Endothelial cell of umbilical vein (primary cell): Measurements from ENCODE around the gene CAPG. TPM values are rescaled to one million over a fixed set of nuclear protein-coding genes. Genes with fewer than 3 reads are reported as not detected.

ENCODE experiments used
- BruUV-seq: library from RNA; stranded (reverse); fragments of 400-500 nt; replicated peaks from 2 replicates; lab custom pipeline; 2021; lab: Mats Ljungman, UMichigan
- CTCF ChIA-PET: fragments of 300-600, 350-600 bp; sonication (Branson Sonifier 250); formaldehyde crosslinking; loops from one replicate; lab custom pipeline; 2021; ENCODE audit warnings: antibody characterized with exemption, inconsistent platforms; lab: Charles Lee
- POLR2A ChIA-PET: fragments of 300-600, 350-600 bp; sonication (Branson Sonifier 250); formaldehyde crosslinking; loops from one replicate; lab custom pipeline; 2021; ENCODE audit warnings: antibody characterized with exemption, inconsistent platforms; lab: Charles Lee
- DNase-seq: peaks from one replicate; pipeline ENCODE4 v3.0.0-alpha.2; 2011; ENCODE audit warnings: low read depth, low spot score
- FAIRE-seq: peaks from 2 replicates; lab custom pipeline; 2011; peaks lifted over from hg19 to GRCh38; lab: Jason Lieb, UNC
- H2AFZ ChIP-seq: 2 replicates; pipeline ENCODE4 v1.6.0; 2012; ENCODE audit warnings: low read depth, low read length, control low read depth, inconsistent platforms
- H3K27ac ChIP-seq: 2 replicates; pipeline ENCODE4 v1.5.1; 2011; ENCODE audit warnings: low read depth, mild to moderate bottlenecking, control low read depth, low read length, moderate library complexity; ENCODE audit not compliant: insufficient read depth
- H3K27me3 ChIP-seq, 2 experiments: 2 replicates each; pipeline versions ENCODE4 v1.6.0 to v1.6.1; 2011; ENCODE audit warnings: low read length in 2 of 2, mixed read lengths in 1 of 2; ENCODE audit not compliant: control insufficient read depth in 2 of 2, insufficient read depth in 2 of 2
- H3K36me3 ChIP-seq, 2 experiments: 2 replicates in 1 of 2; 3 replicates in 1 of 2; pipeline ENCODE4 v1.5.1; 2011; ENCODE audit warnings: low read length in 2 of 2, mild to moderate bottlenecking in 1 of 2, moderate library complexity in 1 of 2; ENCODE audit not compliant: control insufficient read depth in 2 of 2, insufficient read depth in 2 of 2; ENCODE audit errors: extremely low read depth in 1 of 2
- H3K4me1 ChIP-seq: 3 replicates; pipeline ENCODE4 v1.5.1; 2011; ENCODE audit warnings: mild to moderate bottlenecking, low read length; ENCODE audit not compliant: control insufficient read depth, insufficient read depth; ENCODE audit errors: extremely low read depth
- H3K4me2 ChIP-seq: 2 replicates; pipeline ENCODE4 v1.6.1; 2011; ENCODE audit warnings: low read length, control low read depth, mixed read lengths; ENCODE audit not compliant: insufficient read depth
- H3K4me3 ChIP-seq, 3 experiments: fragments of 200-600 bp in 1 of 3; sonication (generic), shearing (Covaris generic) in 1 of 3; replicated peaks in 1 of 3; 2 replicates each; pipeline ENCODE4 v1.5.1; 2011 to 2016; ENCODE audit warnings: control low read depth in 3 of 3, low read length in 3 of 3, mild to moderate bottlenecking in 2 of 3, inconsistent platforms in 1 of 3, low read depth in 1 of 3, moderate library complexity in 1 of 3; ENCODE audit not compliant: insufficient read depth in 1 of 3
- H3K79me2 ChIP-seq: 2 replicates; pipeline ENCODE4 v1.6.0; 2012; ENCODE audit warnings: low read length, inconsistent platforms; ENCODE audit not compliant: control insufficient read depth, insufficient read depth
- H3K9ac ChIP-seq: replicated peaks from 2 replicates; pipeline ENCODE3; 2011; ENCODE audit warnings: low read length, control low read depth; ENCODE audit not compliant: insufficient read depth; ENCODE audit errors: extremely low read depth
- H3K9me1 ChIP-seq: replicated peaks from 3 replicates; pipeline ENCODE4 v1.6.0; 2011; ENCODE audit warnings: mild to moderate bottlenecking, low read length; ENCODE audit not compliant: control insufficient read depth, insufficient read depth; ENCODE audit errors: extremely low read depth
- H3K9me3 ChIP-seq: replicated peaks from 2 replicates; pipeline ENCODE4 v1.5.1; 2012; ENCODE audit warnings: low read length, inconsistent platforms; ENCODE audit not compliant: control insufficient read depth, insufficient read depth
- H4K20me1 ChIP-seq: replicated peaks from 2 replicates; pipeline ENCODE3; 2011; ENCODE audit warnings: mild to moderate bottlenecking, low read length; ENCODE audit not compliant: control insufficient read depth, insufficient read depth; ENCODE audit errors: extremely low read depth
- EZH2 ChIP-seq: IDR thresholded peaks from 2 replicates; pipeline ENCODE4 v1.6.1; 2012; ENCODE audit warnings: borderline replicate concordance, low read depth, mild to moderate bottlenecking, moderate library complexity, low read length, inconsistent platforms; ENCODE audit not compliant: severe bottlenecking
- FOS ChIP-seq: IDR thresholded peaks from 2 replicates; pipeline ENCODE4 v1.6.1; 2011; ENCODE audit warnings: mild to moderate bottlenecking, low read length, moderate library complexity, borderline replicate concordance; ENCODE audit not compliant: insufficient read depth
- GATA2 ChIP-seq: IDR thresholded peaks from 2 replicates; pipeline ENCODE4 v1.7.0; 2011; ENCODE audit warnings: low read depth, mild to moderate bottlenecking, moderate library complexity, mixed read lengths, low read length; ENCODE audit not compliant: insufficient read length, insufficient read depth
- JUN ChIP-seq: IDR thresholded peaks from 2 replicates; pipeline ENCODE4 v1.6.1; 2011; ENCODE audit warnings: borderline replicate concordance, low read depth; ENCODE audit not compliant: insufficient read length, insufficient read depth
- MAX ChIP-seq: IDR thresholded peaks from 2 replicates; pipeline ENCODE4 v1.6.1; 2011; ENCODE audit not compliant: insufficient read depth, insufficient read length
- MYC ChIP-seq: IDR thresholded peaks from one replicate; pipeline ENCODE4 v1.6.1; 2011; ENCODE audit warnings: mild to moderate bottlenecking, low read depth, low read length
- POLR2A ChIP-seq: IDR thresholded peaks from 2 replicates; pipeline ENCODE4 v1.6.1; 2012; ENCODE audit warnings: low read depth, mild to moderate bottlenecking, control low read depth, low read length
- POLR2AphosphoS5 ChIP-seq: IDR thresholded peaks from 2 replicates; pipeline ENCODE4 v1.6.1; 2012; ENCODE audit warnings: low read depth, mild to moderate bottlenecking, control low read depth, low read length, moderate library complexity; ENCODE audit not compliant: insufficient read depth
- dilution Hi-C: fragments of 300-500 bp; cut with MboI; formaldehyde crosslinking; loops from one replicate; pipeline ENCODE4 v1.15.0; 2019; ENCODE audit warnings: low sequenced_read_pairs; ENCODE audit not compliant: extremely low pct_ligation_motif_present
- intact Hi-C: fragments of 100-400 bp; cut with micrococcal nuclease; formaldehyde crosslinking; loops from one replicate; pipeline ENCODE4 v1.10.0; 2022
- polyA plus RNA-seq, 4 experiments: library from polyadenylated mRNA; depleted of rRNA in 3 of 4; stranded (reverse) in 3 of 4; unstranded in 1 of 4; fragments of >200 nt; gene quantifications; 2 replicates each; pipeline versions ENCODE4 v1.2.1 to v1.2.3, GENCODE V29; 2011 to 2012; ENCODE audit warnings: missing spikeins in 1 of 4
- total RNA-seq: library from RNA; stranded (reverse); gene quantifications from 2 replicates; pipeline ENCODE4 v1.2.3, GENCODE V29; 2021
- TF ChIP-seq, protein P1 (sequence below), 2 donors: IDR thresholded peaks; 1 replicate in 1 of 2; 2 replicates in 1 of 2; pipeline ENCODE4 v1.5.1; 2011; ENCODE audit warnings: low read length in 2 of 2, mild to moderate bottlenecking in 2 of 2, moderate library complexity in 2 of 2, control low read depth in 1 of 2, inconsistent platforms in 1 of 2, low read depth in 1 of 2; ENCODE audit not compliant: insufficient read depth in 1 of 2; ENCODE audit errors: extremely low read depth in 1 of 2

CAPG gene
- total and polyA plus RNA-seq, 2 donors (not counting 3 experiments of a cell fraction or from before 2014, with no cell fraction given) = 107 to 115 TPM

DNA sequence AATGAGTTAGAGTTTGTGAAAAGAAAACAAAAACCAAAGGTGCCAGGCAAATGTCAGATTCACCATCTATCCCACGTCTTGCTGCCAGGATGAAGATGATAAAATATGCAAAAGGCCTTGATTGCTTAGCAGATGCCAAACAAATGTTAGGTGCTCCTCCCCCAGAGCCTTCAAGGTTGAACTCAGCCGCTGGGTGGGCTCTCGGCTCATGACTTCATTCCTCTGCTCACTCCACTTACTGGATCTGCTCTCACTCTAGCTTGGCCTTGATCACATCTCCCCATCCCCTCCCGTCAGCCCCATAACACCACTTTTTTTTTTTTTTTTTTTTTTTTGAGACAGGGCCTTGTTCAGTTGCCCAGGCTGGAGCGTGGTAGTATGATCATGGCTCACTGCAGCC, 46.9 kb upstream of the CAPG start:
- no peaks in the 10 kb centered on the region for H4K20me1 ChIP-seq
- no peaks in the 10 kb centered on the region for H3K79me2 ChIP-seq
- H3K4me3 ChIP-seq = no peak overlapping the region
- no peaks in the 10 kb centered on the region for H3K9me3 ChIP-seq
- no peak for FAIRE-seq
- DNase-seq = no peak
- TF ChIP-seq EZH2 (no peak), FOS (no peak), MAX (no peak), JUN (no peak), POLR2A (no peak), POLR2AphosphoS5 (no peak), GATA2 (no peak), MYC (no peak)
- TF ChIP-seq, protein P1, sequence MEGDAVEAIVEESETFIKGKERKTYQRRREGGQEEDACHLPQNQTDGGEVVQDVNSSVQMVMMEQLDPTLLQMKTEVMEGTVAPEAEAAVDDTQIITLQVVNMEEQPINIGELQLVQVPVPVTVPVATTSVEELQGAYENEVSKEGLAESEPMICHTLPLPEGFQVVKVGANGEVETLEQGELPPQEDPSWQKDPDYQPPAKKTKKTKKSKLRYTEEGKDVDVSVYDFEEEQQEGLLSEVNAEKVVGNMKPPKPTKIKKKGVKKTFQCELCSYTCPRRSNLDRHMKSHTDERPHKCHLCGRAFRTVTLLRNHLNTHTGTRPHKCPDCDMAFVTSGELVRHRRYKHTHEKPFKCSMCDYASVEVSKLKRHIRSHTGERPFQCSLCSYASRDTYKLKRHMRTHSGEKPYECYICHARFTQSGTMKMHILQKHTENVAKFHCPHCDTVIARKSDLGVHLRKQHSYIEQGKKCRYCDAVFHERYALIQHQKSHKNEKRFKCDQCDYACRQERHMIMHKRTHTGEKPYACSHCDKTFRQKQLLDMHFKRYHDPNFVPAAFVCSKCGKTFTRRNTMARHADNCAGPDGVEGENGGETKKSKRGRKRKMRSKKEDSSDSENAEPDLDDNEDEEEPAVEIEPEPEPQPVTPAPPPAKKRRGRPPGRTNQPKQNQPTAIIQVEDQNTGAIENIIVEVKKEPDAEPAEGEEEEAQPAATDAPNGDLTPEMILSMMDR (IDR thresholded peaks at IDR 0.05; ENCODE audit: extremely low read depth in 1 of 2, insufficient read depth in 1 of 2, low read depth in 1 of 2, low read length in 2 of 2) = no peak
- no peak overlapping the region for H3K9ac ChIP-seq
- intact Hi-C loops (no loop called here), dilution Hi-C loops (no loop called here)
- BruUV-seq = no TSS peak
- no peak overlapping the region for H3K4me2 ChIP-seq
- no peaks in the 10 kb centered on the region for H3K36me3 ChIP-seq
- H3K9me1 ChIP-seq = no peaks in the 10 kb centered on the region
- H3K27ac ChIP-seq = no peak overlapping the region
- no peak overlapping the region for H2AFZ ChIP-seq
- no peaks in the 10 kb centered on the region for H3K27me3 ChIP-seq
- ChIA-PET POLR2A (no interaction called here), CTCF (no interaction called here)
- H3K4me1 ChIP-seq = no peaks in the 10 kb centered on the region
